Spleen (tissue), 7 donors: ENCODE measurements around the gene WSCD2.

Source experiments
- CTCF ChIP-seq, 11 experiments: fragments of 200-600 bp in 7 of 11; fragments of 450-650 bp in 4 of 11; sonication (generic) in 4 of 11; IDR thresholded peaks in 8 of 11; conservative IDR thresholded peaks in 3 of 11; 1 replicate in 7 of 11; 2 replicates in 4 of 11; pipeline versions ENCODE4 v1.4.0 to v1.8.0; 2016 to 2021; ENCODE audit warnings: antibody characterized with exemption in 11 of 11, inconsistent platforms in 4 of 11, mild to moderate bottlenecking in 1 of 11
- POLR2A ChIP-seq, 3 donors: fragments of 450-650 bp; IDR thresholded peaks; one replicate each; pipeline ENCODE4 v1.5.1; 2017; ENCODE audit warnings: antibody characterized with exemption in 3 of 3, mild to moderate bottlenecking in 1 of 3
- POLR2AphosphoS5 ChIP-seq, 3 donors: sonication (generic); formaldehyde crosslinking; IDR thresholded peaks; one replicate each; pipeline ENCODE4 v1.5.1; 2017; ENCODE audit warnings: antibody characterized with exemption in 3 of 3
- donor health status: DM: no; HTN: no; CAD: no; lungs with moderate emphysema.
- donor health status: DM: no; HTN: no; CAD: no.
- donor health status: DM: no; HTN: no; CAD: no.

- TF ChIP-seq POLR2AphosphoS5 (IDR thresholded peaks at IDR 0.05) = no peak
- no peak for TF ChIP-seq POLR2A (IDR thresholded peaks at IDR 0.05)
- TF ChIP-seq CTCF (IDR thresholded peaks at IDR 0.05 in 8 of 11, conservative IDR thresholded peaks at IDR 0.05 in 3 of 11) = no peak
Observed at GRCh38 chr12:108271951-108272872, 143.1 kb downstream of the WSCD2 start.
